ACC112 (cell line): ENCODE measurements around the gene AFTPH.

Source experiments
- H2AFZ ChIP-seq: fragments of 200-600 bp; sonication (generic); one replicate; pipeline ENCODE4 v1.6.0; 2017; ENCODE audit warnings: antibody characterized with exemption, low read length; ENCODE audit not compliant: unreplicated experiment
- H3K27ac ChIP-seq: fragments of 200-600 bp; sonication (generic); 2 replicates; pipeline ENCODE4 v1.5.1; 2014; ENCODE audit warnings: low read depth, mild to moderate bottlenecking, antibody characterized with exemption, low read length, moderate library complexity
- H3K27me3 ChIP-seq: fragments of 200-600 bp; sonication (generic); 2 replicates; pipeline ENCODE4 v1.6.1; 2014; ENCODE audit warnings: mild to moderate bottlenecking, antibody characterized with exemption, low read length, moderate library complexity, mixed read lengths; ENCODE audit not compliant: insufficient read depth
- H3K36me3 ChIP-seq: fragments of 200-600 bp; sonication (generic); 2 replicates; pipeline ENCODE4 v1.6.1; 2016; ENCODE audit warnings: mild to moderate bottlenecking, antibody characterized with exemption, low read length, moderate library complexity, mixed read lengths; ENCODE audit not compliant: insufficient read depth
- H3K4me1 ChIP-seq: fragments of 200-600 bp; sonication (generic); one replicate; pipeline ENCODE4 v1.6.1; 2016; ENCODE audit warnings: low read length, mixed read lengths; ENCODE audit not compliant: insufficient read depth, unreplicated experiment, control insufficient read depth
- H3K4me3 ChIP-seq: fragments of 200-600 bp; sonication (generic); 2 replicates; pipeline ENCODE4 v1.5.1; 2014; ENCODE audit warnings: mild to moderate bottlenecking, low read depth, low read length
- H3K79me2 ChIP-seq: fragments of 200-600 bp; sonication (generic); one replicate; pipeline ENCODE4 v1.6.0; 2016; ENCODE audit warnings: low read length; ENCODE audit not compliant: control insufficient read depth, unreplicated experiment, insufficient read depth

AFTPH gene

DNA sequence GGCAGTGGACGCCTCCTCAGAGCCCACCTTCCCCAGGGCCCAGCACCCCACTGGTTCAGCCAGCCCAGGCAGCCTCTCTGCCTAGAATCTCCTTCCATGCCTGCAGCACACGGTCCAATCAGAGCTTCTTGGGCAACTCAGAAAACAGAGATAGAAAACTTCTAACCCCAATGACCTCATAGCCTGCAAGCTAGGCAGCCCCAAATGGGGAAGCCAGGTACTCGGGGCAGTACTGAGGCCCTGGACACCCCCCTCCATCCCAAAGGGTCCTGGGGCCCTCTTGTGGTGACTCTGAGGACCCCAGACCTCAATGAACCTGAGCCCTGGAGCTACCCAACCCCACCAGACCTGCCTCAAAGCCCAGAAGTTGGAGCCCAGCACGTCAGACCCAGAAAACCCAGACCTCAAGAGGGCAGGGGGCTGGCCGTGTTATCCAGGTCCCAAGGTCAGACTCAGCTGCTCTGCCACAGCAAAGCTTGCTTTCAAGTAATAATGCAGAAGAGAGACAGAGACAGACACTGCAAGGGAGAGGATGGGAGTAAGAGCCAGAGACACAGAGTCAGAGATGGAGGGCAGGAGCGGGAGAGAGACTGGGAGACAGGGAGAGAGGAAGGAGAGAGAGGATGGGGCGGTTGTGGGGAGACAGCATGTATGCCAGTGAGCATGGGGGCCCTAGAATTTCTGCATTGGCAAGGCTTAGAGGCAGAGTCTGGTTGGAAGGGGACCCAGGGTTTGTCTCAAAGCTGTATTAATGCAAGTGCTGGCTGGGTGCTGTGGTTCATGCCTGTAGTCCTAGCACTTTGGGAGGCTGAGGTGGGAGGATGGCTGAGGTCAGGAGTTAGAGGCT is 101.4 kb downstream of the AFTPH start:
- H3K4me1 ChIP-seq, result no peaks in the 10 kb centered on the region
- 0 out of 2 replicates have a peak, but pooled peaks cover under 1% of the 10 kb centered on the region for H3K36me3 ChIP-seq
- no peaks in the 10 kb centered on the region for H3K79me2 ChIP-seq
- no peak overlapping the region for H3K27ac ChIP-seq
- H2AFZ ChIP-seq, result no peak overlapping the region
- no peaks in the 10 kb centered on the region for H3K27me3 ChIP-seq
- no peak overlapping the region for H3K4me3 ChIP-seq

GRCh38 chr2:64626146-64626809 is 102.2 kb downstream of the AFTPH start:
- no peaks in the 10 kb centered on the region for H3K79me2 ChIP-seq
- no peak overlapping the region for H2AFZ ChIP-seq
- no peak overlapping the region for H3K27ac ChIP-seq
- H3K27me3 ChIP-seq, result no peaks in the 10 kb centered on the region
- H3K4me3 ChIP-seq, result no peak overlapping the region
- H3K36me3 ChIP-seq, result peaks cover 3% of the 10 kb centered on the region; the same call in 1 of the 2 replicates
- no peaks in the 10 kb centered on the region for H3K4me1 ChIP-seq

DNA sequence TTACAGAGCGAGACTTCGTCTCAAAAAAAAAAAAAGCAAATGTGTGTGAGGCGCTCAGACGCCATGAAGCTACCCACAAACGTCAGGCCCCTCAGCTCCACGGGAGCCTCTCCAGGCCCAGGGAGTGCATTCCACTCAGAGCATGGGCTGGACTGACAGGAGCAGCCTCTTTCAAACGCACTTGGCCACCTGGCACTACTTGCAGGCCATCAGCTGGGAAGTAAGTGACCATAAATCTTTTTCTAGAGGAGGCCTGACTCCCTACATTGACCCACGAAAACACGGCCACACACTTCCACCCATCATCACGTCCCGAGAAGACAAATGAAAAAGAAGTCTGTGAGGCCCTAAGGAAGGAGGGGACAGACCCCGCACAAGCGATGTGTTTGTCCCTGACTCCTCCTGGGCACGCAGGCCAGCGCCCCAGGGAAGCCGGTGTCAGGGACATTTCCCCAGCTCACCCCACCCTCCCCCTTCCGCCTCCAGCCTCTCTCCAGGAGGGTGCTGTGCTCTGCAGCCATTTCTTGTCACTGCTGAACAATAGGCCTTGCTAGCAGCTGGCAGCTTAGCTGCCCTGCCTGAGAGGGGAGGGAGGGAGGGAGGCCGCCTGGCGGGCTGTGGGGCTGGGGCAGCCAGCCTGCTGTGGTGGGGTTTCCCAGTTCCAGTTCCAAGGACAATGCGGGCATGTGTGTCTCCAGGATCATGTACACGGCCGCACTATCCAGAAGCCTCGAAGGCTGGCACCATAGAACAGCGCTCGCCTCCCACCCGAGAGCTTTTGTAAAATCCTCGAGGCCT is 103.0 kb downstream of the AFTPH start:
- Histone ChIP-seq H3K4me1 (no peaks in the 10 kb centered on the region), H2AFZ (no peak overlapping the region), H3K36me3 (peaks cover 9% of the 10 kb centered on the region; the same call in 1 of the 2 replicates), H3K79me2 (no peaks in the 10 kb centered on the region), H3K4me3 (no peak overlapping the region), H3K27ac (no peak overlapping the region), H3K27me3 (no peaks in the 10 kb centered on the region)

DNA sequence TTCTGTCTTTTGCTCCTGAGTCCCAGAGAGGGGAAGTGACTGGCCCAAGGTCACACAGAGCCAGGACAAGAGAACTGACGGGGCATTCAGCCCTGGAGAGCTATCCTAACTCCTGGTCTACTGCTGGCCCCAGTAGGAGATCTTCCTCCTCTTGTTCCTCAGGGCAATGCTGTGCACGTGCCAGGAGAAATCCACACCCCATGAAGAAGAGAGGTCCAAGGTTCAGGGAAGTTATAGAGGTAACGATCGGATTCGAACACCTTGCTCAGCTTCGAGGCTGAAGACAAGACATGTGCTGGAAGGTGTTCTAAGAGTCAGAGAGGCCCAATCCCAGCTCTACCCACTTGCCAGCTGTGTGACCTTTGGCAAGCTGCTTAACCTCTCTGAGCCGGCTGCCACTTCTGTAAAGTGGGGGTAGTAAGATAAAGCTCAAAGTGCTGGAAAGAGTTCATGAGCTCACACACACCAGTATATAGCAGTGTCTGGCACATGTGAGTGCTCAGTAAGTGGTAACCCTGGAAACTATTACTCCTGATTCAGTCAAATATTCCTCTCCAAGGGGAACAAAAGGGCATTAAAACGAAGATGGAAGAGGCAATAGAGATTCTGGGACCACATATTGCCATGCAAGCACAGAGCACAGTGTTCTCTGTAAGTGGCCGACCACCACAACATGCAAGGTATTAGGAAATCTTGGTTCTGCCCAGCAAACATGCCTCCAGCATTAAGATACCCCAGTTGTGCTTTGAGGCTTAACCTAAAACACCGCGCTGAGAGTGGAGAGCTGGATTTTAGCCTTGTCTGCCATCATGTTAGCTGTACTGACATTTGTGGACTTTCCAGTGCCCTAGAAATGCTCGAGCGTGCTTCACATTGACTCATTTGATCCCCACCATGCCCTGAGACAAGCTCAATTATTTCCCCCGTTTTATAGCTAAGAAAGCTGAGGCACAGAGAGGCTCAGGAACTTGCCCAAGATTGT is 104.0 kb downstream of the AFTPH start:
- Histone ChIP-seq H2AFZ (no peak overlapping the region), H3K79me2 (no peaks in the 10 kb centered on the region), H3K27ac (no peak overlapping the region), H3K4me1 (no peaks in the 10 kb centered on the region), H3K4me3 (no peak overlapping the region), H3K36me3 (peaks cover 12% of the 10 kb centered on the region; the same call in 1 of the 2 replicates), H3K27me3 (no peaks in the 10 kb centered on the region)

- Histone ChIP-seq H3K4me3 (no peak overlapping the region), H3K27ac (no peak overlapping the region), H2AFZ (no peak overlapping the region), H3K4me1 (no peaks in the 10 kb centered on the region), H3K79me2 (peaks cover 5% of the 10 kb centered on the region), H3K36me3 (peaks cover 22% of the 10 kb centered on the region; the same call in 1 of the 2 replicates), H3K27me3 (no peaks in the 10 kb centered on the region)
These were observed 105.2 kb downstream of the AFTPH start for GRCh38 chr2:64629329-64629781.

DNA sequence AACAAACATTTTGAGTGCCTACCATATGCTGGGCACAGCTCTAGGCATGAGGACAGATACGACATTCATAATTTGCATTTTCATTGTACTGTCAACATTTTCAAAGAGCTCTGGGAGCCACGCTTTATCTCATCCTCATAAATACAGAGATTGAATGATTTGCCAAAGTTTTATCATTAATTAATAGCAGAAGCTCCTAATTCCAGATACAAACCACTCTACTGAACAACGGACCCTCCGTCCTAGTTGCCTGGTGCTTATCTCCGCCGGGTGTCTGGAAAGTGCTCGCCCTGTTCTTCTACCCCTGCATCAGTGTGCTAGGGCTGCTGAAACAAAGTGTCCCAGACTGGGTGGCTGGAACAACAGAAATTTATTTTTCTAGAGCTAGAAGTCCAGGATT is 105.7 kb downstream of the AFTPH start:
- no peak overlapping the region for H2AFZ ChIP-seq
- H3K36me3 ChIP-seq, result peaks cover 27% of the 10 kb centered on the region; the same call in 1 of the 2 replicates
- peaks cover 7% of the 10 kb centered on the region for H3K79me2 ChIP-seq
- no peak overlapping the region for H3K27ac ChIP-seq
- no peaks in the 10 kb centered on the region for H3K27me3 ChIP-seq
- H3K4me1 ChIP-seq, result no peaks in the 10 kb centered on the region
- no peak overlapping the region for H3K4me3 ChIP-seq

DNA sequence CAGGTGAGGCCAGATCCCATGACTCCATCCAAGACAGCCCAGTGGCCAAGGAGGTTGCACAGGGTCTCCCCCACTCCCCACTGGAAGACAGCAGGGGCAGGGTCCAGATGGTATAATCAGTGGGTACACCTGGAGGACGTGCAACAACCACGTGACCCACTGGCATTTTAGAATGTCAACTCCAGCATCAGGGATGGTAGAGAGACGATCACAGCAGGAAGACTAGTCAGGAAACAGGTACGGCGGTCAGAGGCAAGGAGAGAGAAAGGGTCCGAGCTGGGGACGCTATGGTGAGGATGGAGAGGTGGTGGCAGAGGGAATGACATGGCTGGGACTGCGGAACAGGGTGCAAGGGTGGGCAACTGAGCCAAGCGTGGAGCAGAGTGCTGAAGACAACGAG is 106.6 kb downstream of the AFTPH start:
- no peak overlapping the region for H2AFZ ChIP-seq
- no peak overlapping the region for H3K4me3 ChIP-seq
- no peaks in the 10 kb centered on the region for H3K27me3 ChIP-seq
- H3K4me1 ChIP-seq, result no peaks in the 10 kb centered on the region
- peaks cover 31% of the 10 kb centered on the region; the same call in 1 of the 2 replicates for H3K36me3 ChIP-seq
- peaks cover 12% of the 10 kb centered on the region for H3K79me2 ChIP-seq
- H3K27ac ChIP-seq, result no peak overlapping the region

GRCh38 chr2:64631771-64632170 is 107.6 kb downstream of the AFTPH start:
- Histone ChIP-seq H2AFZ (no peak overlapping the region), H3K36me3 (peaks cover 39% of the 10 kb centered on the region; the same call in 1 of the 2 replicates), H3K27me3 (no peaks in the 10 kb centered on the region), H3K4me1 (no peaks in the 10 kb centered on the region), H3K27ac (no peak overlapping the region), H3K79me2 (peaks cover 22% of the 10 kb centered on the region), H3K4me3 (no peak overlapping the region)

DNA sequence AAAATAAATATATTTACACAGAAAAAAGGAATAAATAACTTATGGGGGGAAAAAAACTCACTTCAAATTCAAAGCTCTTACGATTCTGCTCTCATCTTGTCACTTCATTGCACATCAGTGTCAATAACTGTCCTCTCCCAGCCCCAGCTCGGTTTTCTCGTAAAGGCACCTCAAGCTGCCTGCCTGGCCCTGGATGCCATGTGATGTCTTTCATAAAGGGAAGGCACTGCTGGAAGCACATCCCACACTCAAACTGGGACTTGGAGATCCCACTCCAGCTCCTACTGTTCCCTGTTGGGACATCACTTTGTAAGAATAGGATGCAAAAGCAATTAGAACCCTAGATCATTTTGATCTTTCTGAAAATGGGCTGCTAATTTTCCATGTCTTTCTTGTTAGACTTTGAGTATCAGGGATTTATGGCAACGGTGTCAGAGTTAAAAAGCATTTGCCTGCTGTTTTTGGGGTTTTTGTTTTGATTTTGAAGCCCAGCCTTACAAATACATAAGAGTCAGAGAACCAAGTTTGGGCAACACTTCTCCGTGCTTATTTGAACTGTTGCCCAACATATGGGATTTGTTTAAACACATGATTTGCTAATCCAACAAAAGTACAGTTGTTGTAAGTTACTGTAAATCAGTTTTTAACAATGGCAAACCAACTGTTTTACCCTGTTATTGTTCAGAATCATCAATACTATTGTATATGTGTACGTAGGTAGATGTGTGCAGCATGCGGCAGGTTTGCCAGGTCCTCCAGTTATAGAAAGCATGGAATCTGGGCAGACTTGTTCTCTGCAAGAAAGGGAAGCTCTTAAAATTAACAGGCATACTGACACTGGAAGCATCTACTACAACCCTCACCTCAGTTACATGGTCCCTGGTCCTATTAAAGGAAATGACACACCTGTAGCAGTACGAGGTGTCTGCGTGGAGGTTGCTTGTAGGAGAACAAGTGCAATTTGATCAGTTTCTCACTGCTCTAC is 109.0 kb downstream of the AFTPH start:
- H3K4me3 ChIP-seq, result no peak overlapping the region
- H2AFZ ChIP-seq, result no peak overlapping the region
- peaks cover 4% of the 10 kb centered on the region for H3K4me1 ChIP-seq
- no peaks in the 10 kb centered on the region for H3K27me3 ChIP-seq
- no peak overlapping the region for H3K27ac ChIP-seq
- H3K36me3 ChIP-seq, result peaks cover 39% of the 10 kb centered on the region; the same call in 1 of the 2 replicates
- H3K79me2 ChIP-seq, result peaks cover 35% of the 10 kb centered on the region
